Measurements from ENCODE around the gene C2CD2. TPM values are rescaled to one million over a fixed set of nuclear protein-coding genes. Genes with fewer than 3 reads are reported as not detected.

C2CD2 gene
- total and polyA plus RNA-seq, 5 donors, result 6.2 to 10.0 (median 8.3) TPM

DNA sequence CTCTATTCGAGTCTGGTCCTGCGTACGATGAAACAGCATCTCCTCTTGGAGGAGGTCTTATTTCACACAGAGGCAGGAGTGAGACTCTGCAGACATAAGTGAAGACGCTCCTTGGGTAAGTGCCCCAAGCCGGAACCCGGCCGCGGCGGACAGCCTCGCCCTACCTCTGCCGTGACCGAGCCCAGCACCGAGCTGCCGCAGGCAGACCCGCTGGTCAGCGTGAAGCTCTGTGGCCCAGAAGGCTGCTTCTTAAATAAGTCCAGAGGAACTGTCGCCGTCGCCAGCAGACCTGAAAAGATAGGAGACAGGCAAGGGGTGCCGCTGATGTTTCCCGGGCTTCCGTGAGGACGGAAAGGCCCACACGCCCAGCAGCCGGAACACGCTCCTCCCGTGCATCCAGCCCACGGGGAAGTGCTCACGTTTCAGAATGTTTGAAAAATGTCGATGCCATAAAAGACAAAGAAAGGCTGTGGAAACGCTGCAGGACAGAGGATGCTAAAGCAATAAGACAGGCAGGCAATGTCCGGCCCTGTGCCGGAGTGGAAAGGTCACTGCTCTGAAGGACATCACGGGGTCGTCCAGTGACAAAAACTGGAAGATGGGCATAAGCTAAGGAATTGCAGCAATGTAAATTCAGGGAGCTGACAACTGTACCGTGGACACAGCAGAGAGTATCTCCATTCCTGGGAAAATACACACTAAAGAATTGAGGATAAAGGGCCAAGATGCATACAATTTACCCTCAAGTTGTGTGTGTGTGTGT is 46.1 kb downstream of the C2CD2 start:
- 94% methylated on average over 36 of the region's 36 CpGs for WGBS

GRCh38 chr21:41906770-41907169 is 47.0 kb downstream of the C2CD2 start:
- H3K27ac ChIP-seq (ENCODE audit: low read length), result no peak overlapping the region
- no peak overlapping the region for H3K4me3 ChIP-seq (ENCODE audit: low read length)
- no peaks in the 10 kb centered on the region for H3K9me3 ChIP-seq (ENCODE audit: control insufficient read depth, low read length)
- no peak for ATAC-seq
- 87% methylated on average over 14 of the region's 14 CpGs for WGBS
- no peaks in the 10 kb centered on the region for H3K27me3 ChIP-seq (ENCODE audit: control insufficient read depth, insufficient read depth)
- no peak for DNase-seq
- intact Hi-C loops (cut with DNase I), result loop anchor here in 1 of 4 donors (10.0 kb wide), 1 partner anchor 208 kb away; no protein-coding TSS in a partner anchor
- no peaks in the 10 kb centered on the region for H3K4me1 ChIP-seq (ENCODE audit: control insufficient read depth, insufficient read depth, low read length)

More for the DNA sequence above, 46.1 kb downstream of the C2CD2 start:
- ATAC-seq, result peak in 1 of 2 donors; percentile 11
- no peaks in the 10 kb centered on the region for H3K4me1 ChIP-seq (ENCODE audit: control insufficient read depth, insufficient read depth, low read length)
- intact Hi-C loops (cut with DNase I), result loop anchor here in 1 of 4 donors (10.0 kb wide), 1 partner anchor 207 kb away; no protein-coding TSS in a partner anchor
- no peak for DNase-seq
- H3K27me3 ChIP-seq (ENCODE audit: control insufficient read depth, insufficient read depth), result no peaks in the 10 kb centered on the region
- H3K9me3 ChIP-seq (ENCODE audit: control insufficient read depth, low read length), result no peaks in the 10 kb centered on the region
- no peak overlapping the region for H3K4me3 ChIP-seq (ENCODE audit: low read length)
- no peak overlapping the region for H3K27ac ChIP-seq (ENCODE audit: low read length)

- DNase-seq (no peak), ATAC-seq (no peak)
- H3K4me1 ChIP-seq (ENCODE audit: control insufficient read depth, insufficient read depth, low read length), result no peaks in the 10 kb centered on the region
- no peak overlapping the region for H3K4me3 ChIP-seq (ENCODE audit: low read length)
- H3K27me3 ChIP-seq (ENCODE audit: control insufficient read depth, insufficient read depth), result no peaks in the 10 kb centered on the region
- 87% methylated on average over 23 of the region's 23 CpGs for WGBS
- H3K9me3 ChIP-seq (ENCODE audit: control insufficient read depth, low read length), result no peaks in the 10 kb centered on the region
- no peak overlapping the region for H3K27ac ChIP-seq (ENCODE audit: low read length)
- intact Hi-C loops (cut with DNase I), result loop anchor here in 1 of 4 donors (10.0 kb wide), 1 partner anchor 211 kb away; no protein-coding TSS in a partner anchor
Measured at GRCh38 chr21:41903559-41904351, 50.1 kb downstream of the C2CD2 start.

DNA sequence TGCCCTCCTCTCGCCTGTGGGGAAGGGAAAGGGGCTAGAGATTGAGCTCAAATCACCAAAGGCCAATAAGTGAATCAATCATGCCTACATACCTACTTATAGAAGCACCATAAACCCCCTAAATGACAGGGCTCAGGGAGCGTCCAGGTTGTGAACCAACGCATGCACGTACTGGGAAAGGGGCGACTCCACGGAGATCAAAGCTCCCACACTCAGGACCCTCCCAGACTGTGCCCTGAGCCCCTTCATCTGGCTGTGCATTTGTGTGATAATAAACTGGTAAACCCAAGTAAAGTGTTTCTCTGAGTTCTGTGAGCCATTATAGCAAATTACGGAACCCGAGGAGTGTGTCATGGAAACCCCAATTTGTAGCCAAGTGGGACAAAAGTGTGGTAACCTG is 50.9 kb downstream of the C2CD2 start:
- Histone ChIP-seq H3K27ac (ENCODE audit: low read length) (no peak overlapping the region), H3K4me1 (ENCODE audit: control insufficient read depth, insufficient read depth, low read length) (no peaks in the 10 kb centered on the region), H3K27me3 (ENCODE audit: control insufficient read depth, insufficient read depth) (no peaks in the 10 kb centered on the region), H3K9me3 (ENCODE audit: control insufficient read depth, low read length) (no peaks in the 10 kb centered on the region), H3K4me3 (ENCODE audit: low read length) (no peak overlapping the region)
- ATAC-seq (no peak), DNase-seq (no peak)
- 97% methylated on average over 8 of the region's 8 CpGs for WGBS
- intact Hi-C loops (cut with DNase I), result loop anchor here in 1 of 4 donors (10.0 kb wide), 1 partner anchor 212 kb away; no protein-coding TSS in a partner anchor

GRCh38 chr21:41901782-41902181 is 52.0 kb downstream of the C2CD2 start:
- WGBS, result 94% methylated on average over 3 of the region's 3 CpGs
- no peaks in the 10 kb centered on the region for H3K4me1 ChIP-seq (ENCODE audit: control insufficient read depth, insufficient read depth, low read length)
- no peaks in the 10 kb centered on the region for H3K9me3 ChIP-seq (ENCODE audit: control insufficient read depth, low read length)
- no peak overlapping the region for H3K4me3 ChIP-seq (ENCODE audit: low read length)
- intact Hi-C loops (cut with DNase I), result loop anchor here in 1 of 4 donors (10.0 kb wide), 1 partner anchor 213 kb away; no protein-coding TSS in a partner anchor
- no peaks in the 10 kb centered on the region for H3K27me3 ChIP-seq (ENCODE audit: control insufficient read depth, insufficient read depth)
- no peak overlapping the region for H3K27ac ChIP-seq (ENCODE audit: low read length)
- no peak for DNase-seq
- ATAC-seq, result no peak

DNA sequence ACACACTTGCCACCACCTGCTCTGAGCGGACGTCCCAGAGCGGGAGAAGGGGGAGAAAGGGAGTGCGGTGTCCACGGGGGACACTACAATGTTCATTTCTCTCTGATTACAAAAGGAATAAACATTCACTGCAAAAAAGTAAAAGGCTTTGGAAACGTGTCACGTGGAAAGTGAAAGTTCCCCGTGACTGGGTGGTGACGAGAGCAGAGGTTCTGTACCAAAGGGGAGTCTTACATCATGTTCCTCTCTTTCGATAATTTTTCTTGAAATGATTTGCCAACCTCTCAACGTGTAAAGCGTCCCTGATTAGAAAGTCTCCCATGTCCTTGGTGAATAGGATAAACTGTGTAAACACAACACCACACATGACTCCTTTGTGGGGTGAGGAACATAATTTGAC is 52.7 kb downstream of the C2CD2 start:
- Histone ChIP-seq H3K4me1 (ENCODE audit: control insufficient read depth, insufficient read depth, low read length) (no peaks in the 10 kb centered on the region), H3K27ac (ENCODE audit: low read length) (no peak overlapping the region), H3K9me3 (ENCODE audit: control insufficient read depth, low read length) (no peaks in the 10 kb centered on the region), H3K27me3 (ENCODE audit: control insufficient read depth, insufficient read depth) (no peaks in the 10 kb centered on the region), H3K4me3 (ENCODE audit: low read length) (no peak overlapping the region)
- no peak for DNase-seq
- ATAC-seq, result no peak
- WGBS, result 82% methylated on average over 12 of the region's 12 CpGs
- intact Hi-C loops (cut with DNase I), result loop anchor here in 1 of 4 donors (10.0 kb wide), 1 partner anchor 214 kb away; no protein-coding TSS in a partner anchor

GRCh38 chr21:41900401-41900800 is 53.4 kb downstream of the C2CD2 start:
- intact Hi-C loops (cut with DNase I), result loop anchor here in 1 of 4 donors (10.0 kb wide), 1 partner anchor 214 kb away; no protein-coding TSS in a partner anchor
- Histone ChIP-seq H3K4me1 (ENCODE audit: control insufficient read depth, insufficient read depth, low read length) (no peaks in the 10 kb centered on the region), H3K27me3 (ENCODE audit: control insufficient read depth, insufficient read depth) (no peaks in the 10 kb centered on the region), H3K4me3 (ENCODE audit: low read length) (no peak overlapping the region), H3K27ac (ENCODE audit: low read length) (no peak overlapping the region), H3K9me3 (ENCODE audit: control insufficient read depth, low read length) (no peaks in the 10 kb centered on the region)
- 87% methylated on average over 6 of the region's 6 CpGs for WGBS
- DNase-seq (no peak), ATAC-seq (no peak)

DNA sequence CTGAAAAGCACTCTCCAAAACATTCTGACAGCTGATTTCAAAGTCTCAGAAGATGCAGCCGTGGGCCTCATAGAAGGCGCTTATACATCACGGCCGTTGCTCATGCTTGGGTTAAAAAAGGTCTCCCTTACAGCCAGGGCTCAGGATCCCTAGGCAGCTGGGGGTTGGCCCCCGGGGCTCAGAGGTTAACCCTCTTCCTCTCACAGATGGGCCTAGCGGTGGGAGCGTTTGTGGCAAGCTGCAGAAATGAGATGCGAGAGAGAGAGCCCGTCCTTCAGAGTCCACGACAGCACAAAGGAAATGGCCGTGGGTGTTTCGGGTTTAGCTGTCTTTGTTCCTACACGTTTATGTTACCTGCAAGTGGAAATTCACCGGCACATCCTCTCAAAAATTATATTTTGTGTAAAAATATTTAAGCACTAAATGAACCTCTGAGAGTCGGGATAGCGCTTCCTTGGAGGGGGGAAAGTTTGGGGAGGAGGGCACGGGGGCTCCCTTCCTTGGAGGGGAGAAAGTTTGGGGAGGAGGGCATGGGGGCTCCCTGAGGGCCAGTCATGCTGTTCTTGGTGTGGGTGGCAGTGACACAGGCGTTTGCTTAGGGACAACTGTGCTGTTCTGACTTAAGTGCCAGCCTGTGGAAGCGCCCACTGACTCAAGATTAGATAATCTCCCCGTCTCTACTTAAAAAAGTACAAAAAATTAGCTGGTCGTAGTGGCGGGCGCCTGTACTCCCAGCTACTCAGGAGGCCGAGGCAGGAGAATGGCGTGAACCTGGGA is 54.2 kb downstream of the C2CD2 start:
- H3K27me3 ChIP-seq (ENCODE audit: control insufficient read depth, insufficient read depth), result no peaks in the 10 kb centered on the region
- no peak overlapping the region for H3K27ac ChIP-seq (ENCODE audit: low read length)
- WGBS, result 85% methylated on average over 25 of the region's 25 CpGs
- no peak overlapping the region for H3K4me3 ChIP-seq (ENCODE audit: low read length)
- no peaks in the 10 kb centered on the region for H3K9me3 ChIP-seq (ENCODE audit: control insufficient read depth, low read length)
- DNase-seq (no peak), ATAC-seq (no peak)
- intact Hi-C loops (cut with DNase I), result loop anchor here in 1 of 4 donors (10.0 kb wide), 1 partner anchor 215 kb away; no protein-coding TSS in a partner anchor
- H3K4me1 ChIP-seq (ENCODE audit: control insufficient read depth, insufficient read depth, low read length), result no peaks in the 10 kb centered on the region

DNA sequence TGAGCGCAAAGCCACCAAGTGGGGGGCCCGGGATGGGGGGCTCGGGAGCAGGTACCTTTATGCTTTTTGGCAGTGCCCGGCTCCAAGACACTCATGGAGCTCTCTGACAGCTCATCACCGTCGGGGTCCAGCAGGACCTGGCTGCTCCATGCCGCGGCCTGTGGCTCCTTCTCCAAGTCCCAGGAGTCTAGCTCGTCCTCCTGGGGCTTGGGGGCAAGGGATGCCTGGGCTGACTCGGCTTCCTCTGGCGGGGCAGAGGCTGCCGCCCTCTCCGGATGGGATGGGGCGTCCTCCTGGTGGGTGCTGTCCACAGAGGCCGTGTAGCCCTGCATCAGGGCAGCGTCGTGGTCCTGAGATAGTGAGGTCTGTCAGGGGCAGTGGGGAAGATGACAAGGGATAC is 54.8 kb downstream of the C2CD2 start:
- Histone ChIP-seq H3K27ac (ENCODE audit: low read length) (no peak overlapping the region), H3K4me1 (ENCODE audit: control insufficient read depth, insufficient read depth, low read length) (no peaks in the 10 kb centered on the region), H3K9me3 (ENCODE audit: control insufficient read depth, low read length) (no peaks in the 10 kb centered on the region), H3K4me3 (ENCODE audit: low read length) (no peak overlapping the region), H3K27me3 (ENCODE audit: control insufficient read depth, insufficient read depth) (no peaks in the 10 kb centered on the region)
- DNase-seq (no peak), ATAC-seq (no peak)
- intact Hi-C loops (cut with DNase I), result no loop called here
- 92% methylated on average over 17 of the region's 17 CpGs for WGBS

DNA sequence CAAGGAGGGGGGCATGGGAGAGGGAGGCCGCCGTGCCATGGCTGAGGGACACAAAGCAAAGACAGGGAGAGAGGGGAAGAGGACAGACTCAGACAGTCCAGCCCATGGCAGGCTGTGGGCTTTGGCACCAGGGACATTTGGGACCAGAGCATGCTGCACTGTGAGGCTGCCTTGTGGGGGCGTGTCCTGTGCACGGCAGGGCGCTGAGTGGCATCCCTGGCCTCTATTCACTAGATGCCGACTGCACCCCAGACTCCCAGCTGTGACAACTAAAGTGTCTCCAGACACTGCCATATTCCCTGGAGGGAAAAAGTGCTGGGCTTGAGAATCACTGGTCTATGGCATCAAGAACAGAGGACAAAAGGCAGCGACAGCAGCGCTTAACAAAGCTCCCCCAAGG is 56.1 kb downstream of the C2CD2 start:
- WGBS, result 89% methylated on average over 8 of the region's 8 CpGs
- Histone ChIP-seq H3K4me3 (ENCODE audit: low read length) (no peak overlapping the region), H3K27ac (ENCODE audit: low read length) (no peak overlapping the region), H3K27me3 (ENCODE audit: control insufficient read depth, insufficient read depth) (no peaks in the 10 kb centered on the region), H3K9me3 (ENCODE audit: control insufficient read depth, low read length) (no peaks in the 10 kb centered on the region), H3K4me1 (ENCODE audit: control insufficient read depth, insufficient read depth, low read length) (no peaks in the 10 kb centered on the region)
- DNase-seq (no peak), ATAC-seq (no peak)
- intact Hi-C loops (cut with DNase I), result no loop called here

All from right cardiac atrium (tissue), 5 donors.